ENCODE measurements around the gene RNF5.
"Not testable (repeated sequence)": the region's sequence is repeated elsewhere in the genome, so short reads cannot be mapped to it uniquely, and the experiment has no call there.

RNF5 gene

DNA sequence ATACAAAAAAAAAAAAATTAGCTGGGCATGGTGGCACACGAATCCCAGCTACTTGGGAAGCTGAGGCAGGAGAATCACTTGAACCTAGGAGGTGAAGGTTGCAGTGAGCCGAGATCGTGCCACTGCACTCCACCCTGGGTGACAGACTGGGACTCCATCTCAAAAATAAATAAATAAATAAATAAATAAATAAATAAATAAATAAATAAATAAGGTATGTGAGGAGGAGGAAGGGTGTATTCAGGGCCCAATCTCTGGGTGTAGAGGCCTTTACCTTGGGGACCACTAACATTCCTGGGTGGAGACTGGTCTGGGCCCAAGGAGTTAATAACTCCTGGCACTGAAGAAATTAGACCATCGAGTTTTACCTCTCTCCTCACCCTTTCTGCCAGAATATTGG is 33.2 kb downstream of the RNF5 start:
- H3K27ac Mint-ChIP-seq; H3K27me3 Mint-ChIP-seq; H3K9me3 Mint-ChIP-seq; H3K4me1 Mint-ChIP-seq (ENCODE audit: low read depth); intact Hi-C loops (cut with micrococcal nuclease); H3K36me3 Mint-ChIP-seq (ENCODE audit: low read depth); H3K4me3 Mint-ChIP-seq: not testable (repeated sequence)

DNA sequence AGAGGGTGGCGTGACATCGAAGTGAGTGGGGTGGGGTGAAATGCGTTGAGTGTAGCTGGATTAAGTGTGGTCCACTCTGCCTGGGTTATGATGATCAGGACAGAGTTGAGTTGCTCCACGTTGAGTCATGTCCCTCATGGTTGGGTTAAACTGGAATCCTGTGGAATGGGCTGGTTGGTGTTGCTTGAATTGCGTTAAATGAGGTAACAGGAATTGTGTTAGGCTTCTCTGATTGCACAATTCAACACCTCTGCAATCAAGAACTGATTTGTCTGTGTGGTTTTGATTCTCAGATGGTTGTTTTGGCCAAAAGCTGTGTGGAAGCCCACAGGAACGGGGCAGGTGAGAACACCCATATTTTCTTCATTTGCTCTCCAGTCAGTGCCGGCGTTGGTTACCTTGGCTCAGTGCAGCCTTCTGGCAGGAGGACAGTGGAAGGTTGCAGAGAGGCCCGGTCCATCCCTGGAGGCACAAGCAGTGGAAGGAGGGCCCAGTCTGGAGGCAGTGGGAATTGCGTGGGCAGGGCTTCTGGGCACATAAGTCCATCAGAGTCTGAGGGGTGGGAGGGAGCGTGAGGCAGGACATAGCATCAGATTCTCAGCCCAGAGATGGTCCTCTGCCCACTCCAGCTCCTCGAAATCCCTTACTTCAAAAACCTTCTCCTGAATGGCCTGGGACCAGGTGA is 34.0 kb downstream of the RNF5 start:
- Mint-ChIP-seq H3K27me3 (peaks cover 5% of the 10 kb centered on the region), H3K36me3 (ENCODE audit: low read depth) (no peaks in the 10 kb centered on the region), H3K27ac (no peak overlapping the region), H3K9me3 (no peaks in the 10 kb centered on the region), H3K4me3 (no peak overlapping the region), H3K4me1 (ENCODE audit: low read depth) (peaks cover 9% of the 10 kb centered on the region)
- intact Hi-C loops (cut with micrococcal nuclease): no loop called here

DNA sequence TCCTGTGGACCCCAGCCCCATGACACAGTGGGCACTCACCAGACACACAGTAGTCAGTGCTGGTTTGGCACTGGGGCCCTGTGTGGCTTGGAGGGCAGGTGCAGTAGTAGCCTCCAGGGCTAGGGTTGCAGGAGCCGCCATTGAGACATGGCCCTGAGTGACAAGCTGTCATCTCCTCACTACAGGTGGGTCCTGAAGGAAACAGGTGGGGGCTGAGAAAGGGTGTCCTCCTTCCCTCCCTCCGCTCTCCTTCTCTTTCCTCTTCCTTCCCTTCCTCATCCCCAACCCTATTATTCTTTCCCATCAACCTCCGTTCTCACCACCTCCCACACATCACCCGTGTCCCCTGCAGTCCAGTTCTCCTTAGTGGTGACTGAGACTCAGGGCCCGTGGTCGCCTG is 35.4 kb downstream of the RNF5 start:
- Mint-ChIP-seq H3K4me3 (no peak overlapping the region), H3K36me3 (ENCODE audit: low read depth) (no peaks in the 10 kb centered on the region), H3K27me3 (peaks cover 2% of the 10 kb centered on the region), H3K9me3 (no peaks in the 10 kb centered on the region), H3K27ac (no peak overlapping the region), H3K4me1 (ENCODE audit: low read depth) (peaks cover 9% of the 10 kb centered on the region)
- intact Hi-C loops (cut with micrococcal nuclease): no loop called here

DNA sequence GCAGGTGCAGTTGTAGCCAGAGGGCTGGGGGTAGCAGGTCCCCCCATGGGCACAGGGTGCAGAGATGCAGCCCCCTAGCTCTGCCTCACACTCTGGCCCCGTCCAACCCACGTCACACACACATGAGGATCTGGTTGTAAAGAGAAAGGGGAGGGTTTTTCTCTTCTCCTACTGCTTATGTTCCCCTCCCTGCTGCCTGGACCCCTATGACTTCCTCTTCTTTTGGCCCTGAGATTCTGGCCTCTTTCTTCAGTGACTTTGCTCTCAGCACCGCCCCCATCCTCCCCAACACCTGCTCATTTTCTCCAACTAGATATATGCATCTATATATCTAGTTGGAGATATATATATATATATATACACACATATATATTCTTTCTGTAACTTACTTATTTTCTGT is 35.9 kb downstream of the RNF5 start:
- Mint-ChIP-seq H3K27me3 (peaks cover 2% of the 10 kb centered on the region), H3K36me3 (ENCODE audit: low read depth) (no peaks in the 10 kb centered on the region), H3K9me3 (no peaks in the 10 kb centered on the region), H3K4me1 (ENCODE audit: low read depth) (peaks cover 9% of the 10 kb centered on the region), H3K27ac (no peak overlapping the region), H3K4me3 (no peak overlapping the region)
- intact Hi-C loops (cut with micrococcal nuclease): no loop called here

DNA sequence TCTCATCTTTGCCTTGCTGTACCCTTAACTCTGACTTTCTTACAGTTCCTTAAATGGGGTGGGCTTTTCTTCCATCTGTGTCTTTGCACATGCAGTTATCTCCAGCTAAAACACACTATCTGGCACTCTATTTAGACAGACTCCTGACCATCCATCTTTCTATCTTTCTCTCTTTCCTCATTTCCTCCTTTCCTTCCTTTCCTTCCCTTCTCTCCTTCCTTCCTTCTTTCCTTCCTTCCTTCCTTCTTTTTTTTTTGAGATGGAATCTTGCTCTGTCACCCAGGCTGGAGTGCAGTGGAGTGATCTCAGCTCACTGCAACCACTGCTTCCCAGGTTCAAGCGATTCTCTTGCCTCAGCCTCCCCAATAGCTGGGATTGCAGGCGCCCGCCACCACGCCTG is 37.4 kb downstream of the RNF5 start:
- Mint-ChIP-seq H3K27me3 (peaks cover 8% of the 10 kb centered on the region), H3K36me3 (ENCODE audit: low read depth) (no peaks in the 10 kb centered on the region), H3K9me3 (no peaks in the 10 kb centered on the region), H3K4me1 (ENCODE audit: low read depth) (peaks cover 9% of the 10 kb centered on the region), H3K27ac (no peak overlapping the region), H3K4me3 (no peak overlapping the region)
- intact Hi-C loops (cut with micrococcal nuclease): no loop called here

DNA sequence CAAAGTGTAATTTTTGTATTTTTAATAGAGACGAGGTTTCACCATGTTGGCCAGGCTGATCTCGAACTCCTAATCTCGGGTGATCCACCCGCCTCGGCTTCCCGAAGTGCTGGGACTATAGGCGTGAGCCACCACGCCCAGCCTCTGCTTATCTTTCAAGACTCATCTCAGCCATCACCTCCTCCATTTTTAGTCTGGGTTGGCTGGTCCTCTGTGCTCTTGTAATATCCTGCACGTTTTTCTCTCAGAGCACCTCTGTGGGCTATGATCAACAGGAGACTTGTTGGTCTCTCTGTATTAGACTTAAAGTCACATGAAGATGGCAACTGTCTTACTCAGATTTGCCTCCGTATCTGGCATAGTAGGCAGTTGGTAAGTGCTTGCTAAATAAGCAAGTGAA is 38.1 kb downstream of the RNF5 start:
- Mint-ChIP-seq H3K4me3 (no peak overlapping the region), H3K27ac (no peak overlapping the region), H3K9me3 (no peaks in the 10 kb centered on the region), H3K27me3 (peaks cover 8% of the 10 kb centered on the region), H3K36me3 (ENCODE audit: low read depth) (no peaks in the 10 kb centered on the region), H3K4me1 (ENCODE audit: low read depth) (peaks cover 9% of the 10 kb centered on the region)
- intact Hi-C loops (cut with micrococcal nuclease): no loop called here

DNA sequence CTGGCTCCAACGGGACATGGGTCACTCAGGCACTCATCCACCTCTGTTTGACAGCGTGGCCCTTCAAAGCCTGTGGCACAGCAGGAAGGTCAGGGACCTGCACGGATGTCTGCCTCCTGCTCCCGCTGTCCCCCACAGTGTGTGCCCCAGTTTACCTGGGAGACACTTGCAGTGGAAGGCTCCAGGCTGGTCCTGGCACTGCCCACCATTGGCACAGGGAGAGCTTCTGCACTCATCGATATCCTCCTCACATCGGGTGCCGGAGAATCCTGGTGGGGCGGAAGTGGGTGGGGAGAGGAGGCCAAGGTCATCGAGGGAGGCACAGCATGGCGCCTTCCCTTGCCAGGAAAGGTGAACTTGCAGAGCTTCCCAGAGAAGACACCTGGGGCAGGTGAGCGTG is 38.8 kb downstream of the RNF5 start:
- Mint-ChIP-seq H3K9me3 (no peaks in the 10 kb centered on the region), H3K27me3 (peaks cover 12% of the 10 kb centered on the region), H3K27ac (no peak overlapping the region), H3K4me1 (ENCODE audit: low read depth) (peaks cover 9% of the 10 kb centered on the region), H3K36me3 (ENCODE audit: low read depth) (no peaks in the 10 kb centered on the region), H3K4me3 (no peak overlapping the region)
- intact Hi-C loops (cut with micrococcal nuclease): no loop called here

DNA sequence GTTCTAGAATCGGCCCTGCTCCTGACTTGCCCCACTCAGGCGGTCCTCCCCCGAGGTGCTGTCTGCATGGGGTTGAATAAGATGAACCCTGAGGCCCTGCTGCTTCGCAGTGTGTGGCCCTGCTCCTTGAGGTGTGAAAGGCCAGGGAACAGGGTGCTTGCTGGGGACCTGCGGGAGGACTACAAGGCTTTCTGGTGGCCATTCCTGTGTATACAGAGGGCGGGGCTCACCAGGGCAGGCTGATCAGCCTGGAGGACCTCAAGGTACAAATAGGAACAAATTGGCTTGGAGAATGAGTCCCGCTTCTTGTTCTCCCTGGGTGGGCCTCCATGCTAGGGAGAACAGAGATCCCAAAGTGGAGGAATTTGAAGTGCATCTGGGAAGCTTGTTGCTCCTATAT is 40.0 kb downstream of the RNF5 start:
- no peak overlapping the region for H3K4me3 Mint-ChIP-seq
- peaks cover 19% of the 10 kb centered on the region for H3K4me1 Mint-ChIP-seq (ENCODE audit: low read depth)
- H3K27me3 Mint-ChIP-seq: peaks cover 19% of the 10 kb centered on the region
- H3K9me3 Mint-ChIP-seq: no peaks in the 10 kb centered on the region
- intact Hi-C loops (cut with micrococcal nuclease): no loop called here
- H3K36me3 Mint-ChIP-seq (ENCODE audit: low read depth): no peaks in the 10 kb centered on the region
- H3K27ac Mint-ChIP-seq: no peak overlapping the region

DNA sequence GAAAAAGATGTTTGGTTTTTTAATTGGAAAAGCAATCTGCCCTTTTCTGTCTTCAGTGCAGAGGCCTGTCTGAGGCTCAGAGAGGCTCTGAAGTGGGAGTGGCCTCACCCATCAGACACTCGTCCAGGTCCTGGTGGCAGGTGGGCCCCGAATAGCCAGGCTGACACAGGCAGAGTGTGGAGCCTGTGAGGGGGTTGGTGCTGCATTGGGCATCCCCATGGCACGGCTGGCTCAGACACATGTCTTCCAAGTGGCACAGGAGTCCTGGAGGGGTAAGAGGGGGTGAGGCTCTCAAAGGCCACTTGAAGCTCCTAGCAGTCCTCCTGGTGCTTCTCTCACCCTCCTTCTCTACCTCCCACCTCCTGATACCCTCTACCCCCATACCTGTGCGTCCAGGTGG is 41.8 kb downstream of the RNF5 start:
- Mint-ChIP-seq H3K4me3 (no peak overlapping the region), H3K27ac (peak overlapping the region; percentile 23)

DNA sequence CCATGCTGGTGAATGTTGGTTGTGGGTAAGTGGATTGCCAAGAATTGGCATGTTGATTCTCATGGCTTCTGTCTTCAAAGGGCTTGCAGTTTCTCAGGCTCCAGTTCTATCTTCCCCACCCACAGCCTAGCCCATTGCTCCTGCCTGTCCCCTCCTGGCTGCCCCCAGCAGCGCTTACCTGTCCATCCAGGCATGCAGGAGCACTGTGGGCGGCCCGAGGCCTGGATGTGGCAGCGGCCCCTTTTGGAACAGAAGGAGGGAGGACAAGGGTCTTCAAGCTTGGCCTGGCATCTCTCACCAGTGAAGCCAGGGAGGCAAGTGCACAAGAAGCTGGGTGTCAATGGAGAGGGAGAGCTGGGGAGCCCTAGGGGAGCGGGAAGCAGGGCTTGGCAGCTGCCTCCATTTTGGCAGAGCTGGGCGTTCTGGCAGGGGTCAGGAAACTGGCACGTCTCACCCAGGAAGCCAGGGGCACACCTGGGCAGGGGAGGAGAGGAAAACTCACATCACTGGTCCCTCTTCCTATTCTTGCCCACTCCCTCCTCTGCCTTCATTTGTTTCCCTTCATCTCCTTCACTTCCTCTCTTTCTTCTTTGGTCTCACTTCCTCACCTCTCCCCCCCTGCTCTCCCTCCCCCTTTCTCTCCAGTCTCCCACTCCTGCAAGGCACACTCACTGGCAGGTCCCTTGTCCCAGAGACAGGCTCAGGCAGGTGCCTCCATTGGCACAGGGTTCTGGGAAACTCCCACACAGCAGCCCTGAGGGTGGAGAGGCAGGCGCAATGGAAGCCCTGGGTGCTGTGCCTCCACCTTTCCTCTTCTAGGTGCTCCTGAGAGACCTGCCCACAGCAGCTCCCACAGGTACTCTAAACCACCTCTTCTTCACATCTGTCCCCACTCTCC is 44.4 kb downstream of the RNF5 start:
- peaks cover 22% of the 10 kb centered on the region for H3K27me3 Mint-ChIP-seq
- peak overlapping the region; percentile 47 for H3K27ac Mint-ChIP-seq
- H3K36me3 Mint-ChIP-seq (ENCODE audit: low read depth): no peaks in the 10 kb centered on the region
- H3K4me1 Mint-ChIP-seq (ENCODE audit: low read depth): peaks cover 29% of the 10 kb centered on the region
- intact Hi-C loops (cut with micrococcal nuclease): no loop called here
- no peaks in the 10 kb centered on the region for H3K9me3 Mint-ChIP-seq
- no peak overlapping the region for H3K4me3 Mint-ChIP-seq

More for the DNA sequence above, 41.8 kb downstream of the RNF5 start:
- Mint-ChIP-seq H3K9me3 (no peaks in the 10 kb centered on the region), H3K27me3 (peaks cover 23% of the 10 kb centered on the region), H3K4me1 (ENCODE audit: low read depth) (peaks cover 17% of the 10 kb centered on the region), H3K36me3 (ENCODE audit: low read depth) (no peaks in the 10 kb centered on the region)
- intact Hi-C loops (cut with micrococcal nuclease): no loop called here

DNA sequence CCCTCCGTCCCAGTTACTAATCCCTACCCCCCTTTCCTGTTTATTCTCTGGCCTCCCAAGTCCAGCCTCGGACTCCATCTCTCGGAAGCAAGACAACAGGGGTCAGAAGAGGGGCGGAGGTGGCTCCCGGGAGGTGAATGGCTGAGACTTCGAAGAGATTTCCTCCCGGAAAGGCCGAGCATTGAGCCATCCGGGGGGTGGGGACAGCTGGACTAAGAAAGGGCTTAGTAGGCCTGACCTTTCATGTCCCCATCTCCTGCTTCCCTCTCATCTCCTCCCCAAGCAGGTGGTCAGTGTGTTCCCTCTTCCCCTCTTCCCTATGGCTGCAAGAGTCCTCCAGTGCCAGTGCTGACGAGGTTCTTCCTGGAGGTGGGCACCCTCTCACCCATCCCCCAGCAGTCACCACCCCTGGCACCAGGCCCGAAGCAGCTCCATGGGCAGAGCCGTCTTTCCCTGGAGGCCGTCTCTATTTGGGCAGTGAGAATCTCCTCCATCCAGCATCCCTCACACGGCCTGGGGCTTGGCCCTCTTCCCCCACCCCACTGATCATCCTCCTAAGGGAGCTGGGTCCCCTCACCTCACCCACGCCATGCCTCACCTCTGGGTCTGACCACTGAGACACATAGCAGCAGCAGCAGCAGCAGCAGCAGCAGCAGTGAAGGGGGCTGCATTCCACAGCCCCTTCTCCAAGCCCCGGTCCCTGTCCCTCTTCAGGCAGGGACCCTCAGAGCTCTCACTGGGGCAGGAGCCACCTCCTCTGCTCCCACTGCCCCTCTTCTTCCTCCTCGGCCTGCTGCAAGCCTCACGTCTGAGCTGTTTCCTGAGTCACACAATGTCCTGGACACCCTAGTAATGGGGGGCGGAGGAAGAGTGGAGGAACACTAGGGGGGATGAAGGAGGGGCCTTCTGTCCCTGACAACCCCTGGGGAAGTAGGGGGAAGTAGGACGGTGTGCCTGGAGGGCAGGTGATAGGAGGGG is 45.3 kb downstream of the RNF5 start, which contains the start of gene NOTCH4:
TSS of gene NOTCH4 (minus strand) at position 810 of the 978 bp plus-strand sequence. CDS start at position 671, 139 bp downstream.
- intact Hi-C loops (cut with micrococcal nuclease): no loop called here
- no peaks in the 10 kb centered on the region for H3K9me3 Mint-ChIP-seq

DNA sequence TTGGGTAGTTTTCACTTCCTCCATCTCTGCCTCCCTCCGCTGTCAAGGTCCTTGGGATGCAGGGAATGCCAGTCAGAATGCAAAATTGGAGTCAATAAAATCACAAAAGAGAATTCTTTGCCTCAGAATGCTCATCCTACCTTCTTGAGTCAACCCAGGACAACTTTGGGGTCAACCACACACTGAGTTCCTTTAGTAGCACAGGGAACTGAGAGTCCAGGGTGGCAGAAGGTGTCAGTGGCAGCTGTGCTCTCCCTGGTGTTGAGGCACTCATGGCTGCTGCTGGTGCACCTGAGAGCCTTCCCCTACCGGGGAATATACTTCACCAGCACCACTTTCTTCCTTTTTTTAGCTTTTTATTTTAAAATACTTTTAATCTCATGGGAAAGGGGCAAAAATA is 46.5 kb downstream of the RNF5 start:
- Mint-ChIP-seq H3K27me3 (peaks cover 17% of the 10 kb centered on the region), H3K9me3 (no peaks in the 10 kb centered on the region), H3K4me3 (no peak overlapping the region), H3K4me1 (ENCODE audit: low read depth) (peaks cover 36% of the 10 kb centered on the region), H3K36me3 (ENCODE audit: low read depth) (no peaks in the 10 kb centered on the region), H3K27ac (no peak overlapping the region)
- intact Hi-C loops (cut with micrococcal nuclease): no loop called here

More for the DNA sequence above, 45.3 kb downstream of the RNF5 start, which contains the start of gene NOTCH4:
- H3K36me3 Mint-ChIP-seq (ENCODE audit: low read depth): no peaks in the 10 kb centered on the region
- no peak within 1 kb of the TSS for H3K4me3 Mint-ChIP-seq
- H3K4me1 Mint-ChIP-seq (ENCODE audit: low read depth): peaks cover 36% of the 10 kb centered on the region
- no peak within 1 kb of the TSS for H3K27ac Mint-ChIP-seq
- peaks cover 22% of the 10 kb centered on the region for H3K27me3 Mint-ChIP-seq

DNA sequence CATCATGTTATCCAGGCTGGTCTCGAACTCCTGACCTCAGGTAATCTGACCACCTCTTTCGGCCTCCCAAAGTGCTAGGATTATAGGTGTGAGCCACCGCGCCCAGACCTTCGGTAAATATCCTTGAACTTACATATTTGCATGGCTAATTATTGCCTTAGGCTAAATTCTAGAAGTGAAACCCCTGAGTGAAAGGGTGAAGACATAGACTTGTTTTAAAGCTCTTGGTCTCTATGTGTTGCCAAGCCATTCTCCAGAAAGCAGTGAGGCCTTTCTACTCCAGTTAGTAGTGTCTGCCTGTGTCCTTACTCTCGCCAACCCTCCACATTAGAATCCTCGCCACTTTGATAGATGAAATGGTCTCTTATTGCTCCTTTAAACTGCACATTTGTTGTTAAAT is 48.2 kb downstream of the RNF5 start:
- no peaks in the 10 kb centered on the region for H3K9me3 Mint-ChIP-seq
- no peak overlapping the region for H3K4me3 Mint-ChIP-seq
- peaks cover 15% of the 10 kb centered on the region for H3K27me3 Mint-ChIP-seq
- intact Hi-C loops (cut with micrococcal nuclease): no loop called here
- H3K36me3 Mint-ChIP-seq (ENCODE audit: low read depth): no peaks in the 10 kb centered on the region
- H3K4me1 Mint-ChIP-seq (ENCODE audit: low read depth): peaks cover 36% of the 10 kb centered on the region
- H3K27ac Mint-ChIP-seq: no peak overlapping the region

All from dendritic cell treated with granulocyte-macrophage colony-stimulating factor and Interleukin-4, amounts not matched to agents 40 ng/mL and 50 ng/mL, for 4 days (primary cell).